Measurements from ENCODE around the gene CPXM1.

The CPXM1 gene

GRCh38 chr20:2762578-2763131 is 37.8 kb downstream of the CPXM1 start:
- no peak for DNase-seq

- no peak for DNase-seq
Measured at GRCh38 chr20:2761885-2762284, 38.5 kb downstream of the CPXM1 start.

GRCh38 chr20:2760952-2761305 is 39.5 kb downstream of the CPXM1 start:
- DNase-seq: no peak

GRCh38 chr20:2760297-2760951 is 40.0 kb downstream of the CPXM1 start:
- no peak for DNase-seq

- DNase-seq: no peak
Measured at GRCh38 chr20:2759603-2760296, 40.7 kb downstream of the CPXM1 start.

GRCh38 chr20:2759143-2759542 is 41.3 kb downstream of the CPXM1 start:
- no peak for DNase-seq

GRCh38 chr20:2757969-2758368 is 42.5 kb downstream of the CPXM1 start:
- no peak for DNase-seq

- no peak for DNase-seq
Measured at GRCh38 chr20:2757001-2757400, 43.4 kb downstream of the CPXM1 start.

GRCh38 chr20:2756056-2756611 is 44.3 kb downstream of the CPXM1 start:
- no peak for DNase-seq

GRCh38 chr20:2755451-2756055 is 44.9 kb downstream of the CPXM1 start:
- DNase-seq: no peak

- DNase-seq: no peak
Measured at GRCh38 chr20:2754424-2754823, 46.0 kb downstream of the CPXM1 start.

- no peak for DNase-seq
Measured at GRCh38 chr20:2753461-2754040, 46.9 kb downstream of the CPXM1 start.

GRCh38 chr20:2752567-2753460 is 47.6 kb downstream of the CPXM1 start:
- no peak for DNase-seq

GRCh38 chr20:2751878-2752566 is 48.4 kb downstream of the CPXM1 start:
- no peak for DNase-seq

GRCh38 chr20:2751347-2751877 is 49.0 kb downstream of the CPXM1 start:
- no peak for DNase-seq

- no peak for DNase-seq
Measured at GRCh38 chr20:2750491-2751251, 49.8 kb downstream of the CPXM1 start.

GRCh38 chr20:2749951-2750490 is 50.4 kb downstream of the CPXM1 start:
- no peak for DNase-seq

- DNase-seq: no peak
Measured at GRCh38 chr20:2749343-2749950, 51.0 kb downstream of the CPXM1 start.

- no peak for DNase-seq
Measured at GRCh38 chr20:2748551-2749342, 51.7 kb downstream of the CPXM1 start.

Measured in NCI-H2029 treated with DMSO at 0.1 percent for 48 hours (cell line).